GM23248 (cell line): Measurements from ENCODE around the gene CLIP4.

Source experiments
- EZH2 ChIP-seq: fragments of 200-600 bp; sonication (generic); IDR thresholded peaks from 2 replicates; pipeline ENCODE4 v1.6.1; 2018; ENCODE audit warnings: antibody characterized with exemption, mild to moderate bottlenecking; ENCODE audit not compliant: insufficient read depth, poor library complexity, severe bottlenecking
- EZH2phosphoT487 ChIP-seq: fragments of 200-600 bp; sonication (generic); IDR thresholded peaks from 2 replicates; pipeline ENCODE4 v1.6.1; 2018; ENCODE audit warnings: antibody characterized with exemption, moderate library complexity, mild to moderate bottlenecking, low read depth; ENCODE audit not compliant: insufficient read depth

DNA sequence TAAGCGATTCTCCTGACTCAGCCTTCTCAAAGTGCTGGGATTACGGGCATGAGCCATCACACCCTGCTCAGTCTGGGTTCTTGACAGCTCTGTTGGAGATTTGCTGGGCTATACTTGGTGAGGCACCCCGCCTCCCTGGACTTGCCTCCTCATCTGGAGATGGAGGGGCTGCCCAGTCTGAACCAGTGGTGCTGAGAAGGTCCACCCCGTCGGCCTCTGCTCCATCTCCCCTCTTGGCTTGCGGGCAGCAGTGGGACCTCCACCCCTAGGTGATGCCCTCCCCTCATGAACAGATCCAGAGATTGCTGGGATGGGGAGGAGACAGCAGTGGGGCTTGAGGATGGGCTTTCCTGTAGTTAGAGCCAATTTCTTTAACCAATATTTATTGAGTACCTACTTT is 120.9 kb downstream of the CLIP4 start:
- TF ChIP-seq EZH2phosphoT487 (no peak), EZH2 (no peak)
